Activated T-helper 9 cell treated with anti-CD3 and anti-CD28 coated beads, Interleukin-2, amount 50 U/mL, for 16 hours (primary cell): Measurements from ENCODE around the gene TMEM271.
"Not testable (repeated sequence)": the region's sequence is repeated elsewhere in the genome, so short reads cannot be mapped to it uniquely, and the experiment has no call there.

ENCODE experiments used
- DNase-seq: peaks from one replicate; pipeline ENCODE4 v3.0.0-alpha.2; 2020; ENCODE audit warnings: low read depth

TMEM271 gene

GRCh38 chr4:578451-579443 lies 2.7 kb upstream of the TMEM271 start:
- DNase-seq = no peak

- DNase-seq = no peak
These were observed 1.7 kb upstream of the TMEM271 start for GRCh38 chr4:577499-578450.

- DNase-seq = no peak
These were observed 950 bp upstream of the TMEM271 start for GRCh38 chr4:576991-577498.

GRCh38 chr4:575281-576141 lies 584 bp downstream of the TMEM271 start:
- no peak for DNase-seq

- DNase-seq = no peak
These were observed 1.5 kb downstream of the TMEM271 start for GRCh38 chr4:574346-575161.

GRCh38 chr4:573122-573892 lies 2.8 kb downstream of the TMEM271 start:
- DNase-seq = no peak

- no peak for DNase-seq
These were observed 3.5 kb downstream of the TMEM271 start for GRCh38 chr4:572594-572993.

- no peak for DNase-seq
These were observed 4.1 kb downstream of the TMEM271 start for GRCh38 chr4:571838-572572.

GRCh38 chr4:570754-571153 lies 5.3 kb downstream of the TMEM271 start:
- DNase-seq = no peak

GRCh38 chr4:569958-570667 lies 6.0 kb downstream of the TMEM271 start:
- no peak for DNase-seq

GRCh38 chr4:568962-569361 lies 7.1 kb downstream of the TMEM271 start:
- no peak for DNase-seq

- no peak for DNase-seq
These were observed 7.8 kb downstream of the TMEM271 start for GRCh38 chr4:568351-568652.

GRCh38 chr4:567457-568350 lies 8.4 kb downstream of the TMEM271 start:
- no peak for DNase-seq

- no peak for DNase-seq
These were observed 9.4 kb downstream of the TMEM271 start for GRCh38 chr4:566508-567295.

GRCh38 chr4:566035-566434 lies 10.1 kb downstream of the TMEM271 start:
- no peak for DNase-seq

- DNase-seq = not testable (repeated sequence)
These were observed 10.5 kb downstream of the TMEM271 start for GRCh38 chr4:565614-566013.

GRCh38 chr4:562458-562857 lies 13.6 kb downstream of the TMEM271 start:
- not testable (repeated sequence) for DNase-seq
